GM21515 (cell line): ENCODE measurements around the gene AFF2.
"Not testable (repeated sequence)": the region's sequence is repeated elsewhere in the genome, so short reads cannot be mapped to it uniquely, and the experiment has no call there.

Experiments
- ATAC-seq: cut with Tn5 transposase; IDR thresholded peaks from one replicate; pipeline ENCODE4 v1.9.1; 2021; ENCODE audit not compliant: unreplicated experiment

AFF2 gene

GRCh38 chrX:148823986-148824385 is 323.6 kb downstream of the AFF2 start:
- ATAC-seq: no peak

DNA sequence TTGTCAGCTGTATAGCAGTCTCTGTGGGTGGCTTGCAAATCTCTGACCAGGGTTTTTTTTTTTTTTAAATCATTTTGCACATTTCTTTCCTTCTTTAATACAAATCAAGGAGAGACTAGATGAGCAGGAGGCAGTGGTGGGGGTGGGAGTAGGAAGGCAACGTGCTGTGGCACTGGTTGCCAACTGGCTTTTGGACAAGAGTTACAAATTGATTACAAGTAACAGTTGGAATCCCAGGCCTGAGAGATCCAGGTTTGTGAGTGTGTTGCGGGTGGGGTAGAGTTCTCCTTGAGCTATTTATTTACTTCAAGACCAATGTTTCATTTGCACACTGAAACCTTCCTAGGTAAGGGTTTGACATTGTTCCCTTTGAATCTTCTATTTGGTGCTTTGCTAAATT is 325.3 kb downstream of the AFF2 start:
- ATAC-seq: no peak

- no peak for ATAC-seq
Observed at GRCh38 chrX:148836741-148837140, 336.3 kb downstream of the AFF2 start.

GRCh38 chrX:148850631-148851030 is 350.2 kb downstream of the AFF2 start:
- ATAC-seq: no peak

- ATAC-seq: no peak
Observed at GRCh38 chrX:148854306-148854705, 353.9 kb downstream of the AFF2 start.

DNA sequence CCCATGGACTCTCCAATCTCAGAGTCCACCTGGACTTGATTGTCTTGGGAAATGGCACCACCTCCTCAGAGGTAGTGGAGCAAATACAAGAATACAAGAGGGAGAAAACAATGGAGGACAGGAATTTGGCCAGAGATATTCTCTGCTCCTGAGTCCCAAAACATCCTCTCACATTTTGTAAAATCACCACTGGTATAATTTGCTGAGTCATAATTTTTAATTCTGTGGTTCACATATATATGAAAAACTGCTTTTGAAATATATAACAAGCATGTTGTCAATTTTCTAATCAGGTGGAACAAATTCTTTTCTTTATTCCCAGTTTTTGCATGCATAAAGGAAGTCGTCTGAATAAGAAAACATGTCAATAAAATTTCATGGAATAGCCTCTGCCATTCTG is 356.1 kb downstream of the AFF2 start:
- ATAC-seq: no peak

GRCh38 chrX:148865277-148866210 is 365.1 kb downstream of the AFF2 start:
- ATAC-seq: no peak

- ATAC-seq: no peak
Observed at GRCh38 chrX:148867596-148867995, 367.2 kb downstream of the AFF2 start.

- no peak for ATAC-seq
Observed at GRCh38 chrX:148871422-148872160, 371.2 kb downstream of the AFF2 start.

DNA sequence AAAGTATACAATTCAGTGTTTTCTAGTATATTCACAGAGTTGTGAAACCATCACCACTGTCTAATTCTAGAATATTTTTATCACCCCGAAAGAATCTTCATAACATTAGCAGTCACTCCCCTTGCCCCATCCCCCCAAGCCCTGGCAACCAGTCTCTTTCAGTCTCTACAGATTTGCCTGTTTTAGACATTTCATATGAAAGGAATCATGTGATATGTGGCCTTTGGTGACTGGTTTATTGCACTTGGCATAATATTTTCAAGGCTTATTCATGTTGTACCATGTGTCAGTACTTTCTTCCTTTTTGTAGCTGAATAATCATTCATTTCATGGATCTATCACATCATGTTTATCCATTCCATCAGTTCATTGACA is 371.7 kb downstream of the AFF2 start:
- ATAC-seq: no peak

GRCh38 chrX:148872881-148873280 is 372.5 kb downstream of the AFF2 start:
- ATAC-seq: no peak

DNA sequence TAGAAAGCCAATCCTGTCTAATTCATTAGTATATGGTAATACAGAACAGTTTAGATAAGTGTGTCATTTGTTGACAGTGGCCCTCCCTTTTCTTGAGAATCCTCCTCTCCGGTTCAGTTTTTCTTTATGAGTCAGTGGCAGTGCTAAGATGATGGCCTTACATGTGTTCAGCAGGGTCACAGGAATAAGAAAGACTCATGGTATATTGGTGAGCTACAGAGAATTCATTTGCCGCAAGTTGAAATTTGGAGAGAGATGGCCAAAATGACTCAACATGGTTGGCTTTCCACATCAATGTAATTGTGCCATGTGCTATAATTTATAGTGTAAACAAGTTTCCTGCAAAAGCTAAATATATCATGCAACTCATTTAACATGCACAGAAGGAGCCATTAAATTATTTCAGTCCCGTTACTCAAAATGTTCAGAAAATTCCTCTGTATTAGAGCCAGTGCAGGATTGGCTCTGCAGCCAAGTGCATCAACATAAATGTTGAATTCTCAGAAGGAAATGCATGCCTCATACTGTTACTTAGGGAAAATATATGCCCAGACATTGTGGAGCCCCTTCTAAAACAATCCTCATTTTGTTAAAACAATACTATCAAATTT is 374.3 kb downstream of the AFF2 start:
- ATAC-seq: no peak

GRCh38 chrX:148878371-148878770 is 378.0 kb downstream of the AFF2 start:
- ATAC-seq: no peak

DNA sequence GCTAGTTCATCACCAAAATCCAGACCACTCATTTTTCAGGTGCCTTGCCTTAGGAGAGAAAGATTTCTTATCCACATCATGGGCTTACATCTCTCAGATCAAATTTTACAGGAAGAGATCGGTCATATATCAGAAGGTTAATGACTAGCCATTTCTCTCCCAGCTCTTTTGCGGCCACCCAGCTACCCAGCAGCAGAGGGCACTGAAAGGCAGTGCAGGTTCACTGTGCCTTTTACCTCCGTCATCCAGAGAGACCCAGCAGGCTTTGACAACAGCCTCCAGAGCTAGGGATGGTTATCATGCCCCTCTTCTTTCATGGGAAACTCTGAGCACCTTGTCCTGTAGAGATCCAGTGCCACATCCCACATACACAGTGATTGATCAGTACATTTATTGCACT is 384.8 kb downstream of the AFF2 start:
- no peak for ATAC-seq

DNA sequence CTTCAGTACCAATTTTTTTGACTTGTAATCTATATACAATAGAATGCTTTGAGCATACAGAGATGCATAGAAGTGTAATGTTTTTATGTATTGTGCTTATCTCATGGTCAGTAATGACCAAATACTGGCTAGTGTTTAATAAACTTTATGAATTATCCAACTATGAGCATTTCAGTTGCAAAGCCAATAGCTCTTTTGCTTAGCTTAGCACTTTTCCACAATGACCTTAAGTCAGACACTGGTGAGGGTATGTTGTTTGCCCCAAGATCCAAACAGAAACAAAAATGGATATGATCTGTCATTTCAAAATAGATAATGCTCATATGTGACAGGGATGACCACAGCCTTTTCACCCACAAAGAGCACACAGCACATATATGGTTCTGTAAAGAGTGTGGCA is 393.0 kb downstream of the AFF2 start:
- no peak for ATAC-seq

DNA sequence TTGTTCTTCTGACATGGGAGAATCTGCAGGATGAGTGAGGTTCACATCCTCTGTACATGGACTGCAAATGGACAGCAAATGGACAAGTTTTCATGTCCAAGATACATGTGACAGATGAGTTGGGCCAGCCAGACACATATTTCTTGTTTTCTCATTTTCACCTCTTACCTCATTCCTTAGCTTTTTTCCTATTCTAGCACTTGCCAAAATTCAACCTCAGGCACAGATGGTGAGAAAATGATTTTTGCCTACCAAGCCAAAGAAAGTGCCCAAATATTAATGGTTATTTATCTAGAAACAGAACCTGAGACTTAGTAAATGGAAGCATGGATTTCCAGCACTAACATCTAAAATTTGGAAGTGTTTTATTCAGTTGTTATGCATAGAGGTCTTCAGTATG is 402.2 kb downstream of the AFF2 start:
- ATAC-seq: no peak

- ATAC-seq: no peak
Observed at GRCh38 chrX:148903176-148903575, 402.8 kb downstream of the AFF2 start.

DNA sequence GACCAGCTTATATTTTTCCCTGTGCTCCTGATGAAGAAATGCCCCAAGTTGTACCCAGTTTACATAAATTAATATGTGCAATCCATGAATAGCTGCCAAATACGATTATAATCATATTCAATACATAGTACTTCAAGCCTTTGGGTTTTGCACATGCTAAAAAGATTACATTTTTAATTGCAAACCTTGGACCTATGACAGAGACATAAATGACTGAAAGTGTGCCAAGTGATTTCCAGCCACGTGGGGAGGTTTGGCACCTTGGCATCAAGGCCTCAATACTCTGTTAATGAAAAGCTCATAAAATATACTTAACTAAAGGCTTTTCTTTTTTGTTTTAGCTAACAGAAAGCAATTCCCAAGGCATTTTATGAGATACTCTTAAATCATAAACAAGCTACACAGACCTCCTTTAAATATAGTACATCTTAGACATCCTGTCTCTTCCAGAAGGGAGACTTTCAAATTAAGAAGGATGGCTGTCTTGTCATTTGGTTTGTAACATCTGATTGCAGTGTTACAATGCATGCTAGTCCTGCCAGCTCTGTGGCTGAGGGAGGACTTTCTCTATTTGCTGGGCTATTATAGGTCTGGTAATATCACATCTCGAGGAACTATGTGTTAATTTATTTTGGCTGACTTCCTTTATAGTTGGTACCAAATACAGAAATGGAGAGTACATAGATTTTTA is 404.1 kb downstream of the AFF2 start:
- ATAC-seq: no peak

GRCh38 chrX:148905400-148905799 is 405.0 kb downstream of the AFF2 start:
- ATAC-seq: no peak

- not testable (repeated sequence) for ATAC-seq
Observed at GRCh38 chrX:148906628-148907027, 406.2 kb downstream of the AFF2 start.

- ATAC-seq: no peak
Observed at GRCh38 chrX:148909758-148910157, 409.3 kb downstream of the AFF2 start.
